Fibroblast of the aortic adventitia (primary cell): ENCODE measurements around the gene SPSB3. TPM values are rescaled to one million over a fixed set of nuclear protein-coding genes. Genes with fewer than 3 reads are reported as not detected.

ENCODE experiments used
- DNase-seq: peaks from one replicate; pipeline ENCODE4 v3.0.0-alpha.2; 2010; ENCODE audit warnings: low read depth
- H3K4me3 ChIP-seq: 2 replicates; pipeline ENCODE4 v1.5.1; 2011; ENCODE audit warnings: low read depth, mild to moderate bottlenecking, control low read depth, low read length, moderate library complexity
- total RNA-seq: library from RNA; depleted of rRNA; stranded (reverse); fragments of >200 nt; gene quantifications from 2 replicates; pipeline ENCODE4 v1.2.3, GENCODE V29; 2012; ENCODE audit warnings: low replicate concordance
- TF ChIP-seq, protein P1 (sequence below): IDR thresholded peaks from 2 replicates; pipeline ENCODE4 v1.5.1; 2011; ENCODE audit warnings: mild to moderate bottlenecking, low read length, control low read depth, inconsistent platforms; ENCODE audit not compliant: insufficient read depth

The SPSB3 gene
- total RNA-seq, 1 donor = 21.6 TPM

DNA sequence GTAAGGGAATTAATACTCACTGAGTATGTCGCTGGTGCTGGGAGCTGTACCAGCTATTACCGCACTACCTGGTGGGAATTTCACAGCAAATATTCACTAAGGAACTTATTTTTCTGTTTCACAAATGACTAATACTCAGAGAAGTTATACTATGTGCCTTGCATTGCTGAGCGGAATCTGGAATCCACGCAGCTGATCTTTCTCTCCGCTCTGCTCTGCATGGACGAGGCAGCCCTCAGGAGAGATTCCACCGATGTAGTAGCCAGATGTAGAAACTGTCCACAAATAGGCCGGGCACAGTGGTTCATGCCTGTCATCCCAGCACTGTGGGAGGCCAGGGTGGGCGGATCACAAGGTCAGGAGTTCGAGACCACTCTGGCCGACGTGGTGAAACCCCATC is 28.2 kb downstream of the SPSB3 start:
- DNase-seq = no peak
- H3K4me3 ChIP-seq = no peak overlapping the region
- TF ChIP-seq, protein P1, sequence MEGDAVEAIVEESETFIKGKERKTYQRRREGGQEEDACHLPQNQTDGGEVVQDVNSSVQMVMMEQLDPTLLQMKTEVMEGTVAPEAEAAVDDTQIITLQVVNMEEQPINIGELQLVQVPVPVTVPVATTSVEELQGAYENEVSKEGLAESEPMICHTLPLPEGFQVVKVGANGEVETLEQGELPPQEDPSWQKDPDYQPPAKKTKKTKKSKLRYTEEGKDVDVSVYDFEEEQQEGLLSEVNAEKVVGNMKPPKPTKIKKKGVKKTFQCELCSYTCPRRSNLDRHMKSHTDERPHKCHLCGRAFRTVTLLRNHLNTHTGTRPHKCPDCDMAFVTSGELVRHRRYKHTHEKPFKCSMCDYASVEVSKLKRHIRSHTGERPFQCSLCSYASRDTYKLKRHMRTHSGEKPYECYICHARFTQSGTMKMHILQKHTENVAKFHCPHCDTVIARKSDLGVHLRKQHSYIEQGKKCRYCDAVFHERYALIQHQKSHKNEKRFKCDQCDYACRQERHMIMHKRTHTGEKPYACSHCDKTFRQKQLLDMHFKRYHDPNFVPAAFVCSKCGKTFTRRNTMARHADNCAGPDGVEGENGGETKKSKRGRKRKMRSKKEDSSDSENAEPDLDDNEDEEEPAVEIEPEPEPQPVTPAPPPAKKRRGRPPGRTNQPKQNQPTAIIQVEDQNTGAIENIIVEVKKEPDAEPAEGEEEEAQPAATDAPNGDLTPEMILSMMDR = no peak

DNA sequence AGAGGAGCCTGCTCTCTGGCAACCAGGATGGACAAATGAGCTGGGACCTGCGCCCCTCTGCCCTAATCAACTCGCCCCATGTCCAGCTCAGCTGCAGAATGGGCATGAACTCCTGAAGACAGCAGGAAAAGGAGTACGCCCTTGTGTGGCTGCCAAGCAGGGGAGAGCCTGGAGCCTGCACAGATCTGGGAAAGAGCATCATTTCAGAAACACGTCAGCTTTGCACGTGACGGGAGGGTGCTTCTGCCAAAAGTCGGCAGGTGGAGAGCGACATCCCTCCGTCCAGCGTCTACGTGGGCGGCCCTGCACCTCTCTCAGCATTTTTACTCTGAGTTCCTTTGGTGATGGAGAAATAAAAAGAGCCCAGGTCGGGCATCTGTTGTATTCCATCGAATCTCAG is 29.5 kb downstream of the SPSB3 start:
- H3K4me3 ChIP-seq = no peak overlapping the region
- TF ChIP-seq, protein P1 = no peak
- no peak for DNase-seq

GRCh38 chr16:1751946-1752345 is 30.4 kb downstream of the SPSB3 start:
- no peak overlapping the region for H3K4me3 ChIP-seq
- no peak for DNase-seq
- TF ChIP-seq, protein P1 = no peak

- H3K4me3 ChIP-seq = no peak overlapping the region
- TF ChIP-seq, protein P1 = no peak
- DNase-seq = no peak
These were observed 32.9 kb downstream of the SPSB3 start for GRCh38 chr16:1749152-1750117.

- no peak overlapping the region for H3K4me3 ChIP-seq
- DNase-seq = no peak
- TF ChIP-seq, protein P1 = no peak
These were observed 34.4 kb downstream of the SPSB3 start for GRCh38 chr16:1747934-1748333.

DNA sequence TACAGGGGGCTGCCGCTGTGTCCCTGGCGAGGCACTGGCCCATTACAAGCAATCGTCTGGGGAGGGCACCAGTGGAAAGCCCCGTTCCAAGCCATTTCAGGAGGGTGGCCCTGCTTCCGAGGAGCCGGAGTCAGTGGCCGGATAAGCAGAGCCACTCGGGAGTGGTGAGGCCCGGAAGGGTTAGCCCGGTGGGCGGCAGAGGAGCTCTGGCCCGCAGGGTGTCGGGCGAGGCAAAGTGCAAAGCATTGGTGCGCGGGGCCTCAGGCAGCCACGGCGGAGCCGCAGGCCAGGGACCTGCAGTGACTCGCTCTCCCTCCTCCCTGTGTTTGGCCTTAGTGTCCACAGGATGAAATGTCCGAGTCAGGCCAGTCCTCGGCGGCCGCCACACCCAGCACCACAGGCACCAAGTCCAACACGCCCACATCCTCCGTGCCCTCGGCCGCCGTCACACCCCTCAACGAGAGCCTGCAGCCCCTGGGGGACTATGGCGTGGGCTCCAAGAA is 35.6 kb downstream of the SPSB3 start:
- TF ChIP-seq, protein P1 = no peak
- H3K4me3 ChIP-seq = no peak overlapping the region
- DNase-seq = no peak
